Heart left ventricle (tissue), 13 donors: ENCODE measurements around the gene WDTC1.

Experiments used
- POLR2A ChIP-seq, 2 donors: fragments of 450-650 bp; IDR thresholded peaks; one replicate each; pipeline ENCODE4 v1.6.1; 2017; ENCODE audit warnings: antibody characterized with exemption in 2 of 2, mild to moderate bottlenecking in 2 of 2, moderate library complexity in 2 of 2
- TF ChIP-seq, protein P1 (sequence below), 12 donors: fragments of 200-600 bp; sonication (generic) in 4 of 12; IDR thresholded peaks; one replicate each; pipeline versions ENCODE4 v1.5.0 to v1.8.0; 2018 to 2022; ENCODE audit warnings: antibody characterized with exemption in 12 of 12, mild to moderate bottlenecking in 5 of 12
- donor health status: ischemic (EF 13 %, LVEDD 7.1; RV severe dilation, severe dysfunction).
- donor health status: DM: no; HTN: yes; CAD: no.
- donor health status: DM: no; HTN: no; CAD: no.
- donor health status: ischemic (EF 25% LVEDD 6.9; RV normal size, moderate dysfunction).
- donor health status: ischemic (EF 25% LVEDD 5.7; RV mildly dilated, moderate dysfunction).
- donor health status: ischemic (EF 35%, LVEDD 5.7; RV mildly dilated, moderate dysfunction).
- donor health status: nonischemic (EF 11% LVEDD 7.7; RV severe dilation, severe dysfunction).
- donor health status: DM: yes; HTN: yes; CAD: no.
- donor health status: PGD.
- donor health status: ischemic (EF 29% LVEDD 5.4; RV normal size, mild dysfunction).
- donor health status: nonischemic (EF 23%, LVEDD 6.1; RV moderate dilation, normal function).

DNA sequence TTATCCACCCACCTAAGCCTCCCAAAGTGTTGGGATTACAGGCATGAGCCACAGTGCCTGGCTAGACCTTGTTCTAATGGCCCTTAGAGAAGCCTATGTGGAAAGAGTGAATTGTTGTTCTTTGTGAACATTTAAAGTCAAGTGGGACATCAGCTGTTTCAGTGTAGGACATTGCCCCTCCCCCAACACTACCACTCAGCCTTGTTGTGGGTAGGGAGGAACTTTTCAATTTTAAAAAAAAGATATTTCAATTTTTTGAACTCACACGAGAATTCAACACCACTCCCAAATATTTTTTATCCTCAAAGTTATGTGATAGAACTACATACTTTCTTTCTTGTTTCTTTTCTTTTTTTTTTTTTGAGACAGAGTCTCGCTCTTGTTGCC is 50.8 kb downstream of the WDTC1 start:
- TF ChIP-seq, protein P1, sequence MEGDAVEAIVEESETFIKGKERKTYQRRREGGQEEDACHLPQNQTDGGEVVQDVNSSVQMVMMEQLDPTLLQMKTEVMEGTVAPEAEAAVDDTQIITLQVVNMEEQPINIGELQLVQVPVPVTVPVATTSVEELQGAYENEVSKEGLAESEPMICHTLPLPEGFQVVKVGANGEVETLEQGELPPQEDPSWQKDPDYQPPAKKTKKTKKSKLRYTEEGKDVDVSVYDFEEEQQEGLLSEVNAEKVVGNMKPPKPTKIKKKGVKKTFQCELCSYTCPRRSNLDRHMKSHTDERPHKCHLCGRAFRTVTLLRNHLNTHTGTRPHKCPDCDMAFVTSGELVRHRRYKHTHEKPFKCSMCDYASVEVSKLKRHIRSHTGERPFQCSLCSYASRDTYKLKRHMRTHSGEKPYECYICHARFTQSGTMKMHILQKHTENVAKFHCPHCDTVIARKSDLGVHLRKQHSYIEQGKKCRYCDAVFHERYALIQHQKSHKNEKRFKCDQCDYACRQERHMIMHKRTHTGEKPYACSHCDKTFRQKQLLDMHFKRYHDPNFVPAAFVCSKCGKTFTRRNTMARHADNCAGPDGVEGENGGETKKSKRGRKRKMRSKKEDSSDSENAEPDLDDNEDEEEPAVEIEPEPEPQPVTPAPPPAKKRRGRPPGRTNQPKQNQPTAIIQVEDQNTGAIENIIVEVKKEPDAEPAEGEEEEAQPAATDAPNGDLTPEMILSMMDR (IDR thresholded peaks at IDR 0.05): no peak
- no peak for TF ChIP-seq POLR2A (IDR thresholded peaks at IDR 0.05)
